ENCODE results near the gene SLC30A9. TPM values are rescaled to one million over a fixed set of nuclear protein-coding genes. Genes with fewer than 3 reads are reported as not detected.

The SLC30A9 gene
- polyA plus RNA-seq, 1 experiment, result 37.9 TPM

GRCh38 chr4:42123071-42123644, 132.8 kb downstream of the SLC30A9 start:
- Histone ChIP-seq H3K27me3 (ENCODE audit: control insufficient read depth, insufficient read depth, low read length) (peaks cover 3% of the 10 kb centered on the region; the same call in 1 of the 2 replicates), H3K4me3 (ENCODE audit: low read depth, low read length) (no peak overlapping the region), H3K36me3 (ENCODE audit: control insufficient read depth, insufficient read depth, low read length) (no peaks in the 10 kb centered on the region)
- DNase-seq (ENCODE audit: low read depth), result no peak
- ChIA-PET POLR2A (no interaction called here), CTCF (no interaction called here)
- TF ChIP-seq CTCF (IDR thresholded peaks at IDR 0.05; ENCODE audit: insufficient read depth, low read depth, low read length), result no peak

GRCh38 chr4:42132099-42132498, 141.8 kb downstream of the SLC30A9 start:
- TF ChIP-seq CTCF (IDR thresholded peaks at IDR 0.05; ENCODE audit: insufficient read depth, low read depth, low read length), result no peak
- Histone ChIP-seq H3K27me3 (ENCODE audit: control insufficient read depth, insufficient read depth, low read length) (no peaks in the 10 kb centered on the region), H3K36me3 (ENCODE audit: control insufficient read depth, insufficient read depth, low read length) (no peaks in the 10 kb centered on the region), H3K4me3 (ENCODE audit: low read depth, low read length) (no peak overlapping the region)
- DNase-seq (ENCODE audit: low read depth), result no peak
- POLR2A ChIA-PET, result no interaction called here
- CTCF ChIA-PET, result interaction anchor here (0.6 kb wide), 1 partner anchor 170 kb away, joined by 3 read pairs; no protein-coding TSS in a partner anchor

GRCh38 chr4:42133006-42133405, 142.7 kb downstream of the SLC30A9 start:
- POLR2A ChIA-PET, result no interaction called here
- Histone ChIP-seq H3K27me3 (ENCODE audit: control insufficient read depth, insufficient read depth, low read length) (no peaks in the 10 kb centered on the region), H3K4me3 (ENCODE audit: low read depth, low read length) (no peak overlapping the region), H3K36me3 (ENCODE audit: control insufficient read depth, insufficient read depth, low read length) (no peaks in the 10 kb centered on the region)
- DNase-seq (ENCODE audit: low read depth), result no peak
- CTCF ChIA-PET, result no interaction called here
- TF ChIP-seq CTCF (IDR thresholded peaks at IDR 0.05; ENCODE audit: insufficient read depth, low read depth, low read length), result no peak

GRCh38 chr4:42136371-42136770, 146.0 kb downstream of the SLC30A9 start:
- H3K4me3 ChIP-seq (ENCODE audit: low read depth, low read length), result no peak overlapping the region
- ChIA-PET POLR2A (no interaction called here), CTCF (no interaction called here)
- TF ChIP-seq CTCF (IDR thresholded peaks at IDR 0.05; ENCODE audit: insufficient read depth, low read depth, low read length), result no peak
- no peak for DNase-seq (ENCODE audit: low read depth)
- no peaks in the 10 kb centered on the region for H3K36me3 ChIP-seq (ENCODE audit: control insufficient read depth, insufficient read depth, low read length)
- H3K27me3 ChIP-seq (ENCODE audit: control insufficient read depth, insufficient read depth, low read length), result no peaks in the 10 kb centered on the region; the same call in 1 of the 2 replicates

Other genes starting within 250 kb of the SLC30A9 start
- not detected in 2 replicates for gene PHOX2B, start 241.8 kb upstream of the SLC30A9 start, polyA plus RNA-seq (2011; rRNA removed)
- 39.3 and 61.4 TPM in 2 replicates for gene TMEM33, start 55.1 kb upstream of the SLC30A9 start, polyA plus RNA-seq (2011; rRNA removed)
- gene DCAF4L1, start 8.8 kb upstream of the SLC30A9 start, polyA plus RNA-seq (2011; rRNA removed), result 0.04 TPM in 2 replicates
- gene BEND4, start 162.1 kb downstream of the SLC30A9 start, polyA plus RNA-seq (2011; rRNA removed), result not detected in 2 replicates

Data from BJ (cell line).